ENCODE results near the gene SULT4A1. TPM values are rescaled to one million over a fixed set of nuclear protein-coding genes. Genes with fewer than 3 reads are reported as not detected.
A peak's percentile ranks its signal among the peaks of the same experiment; 100 is the strongest.

Gene SULT4A1
- total and polyA plus RNA-seq, 2 of the 8 experiments (the other 6 are each of a cell fraction or from before 2014, with no cell fraction given): 9.1 to 11.8 TPM

DNA sequence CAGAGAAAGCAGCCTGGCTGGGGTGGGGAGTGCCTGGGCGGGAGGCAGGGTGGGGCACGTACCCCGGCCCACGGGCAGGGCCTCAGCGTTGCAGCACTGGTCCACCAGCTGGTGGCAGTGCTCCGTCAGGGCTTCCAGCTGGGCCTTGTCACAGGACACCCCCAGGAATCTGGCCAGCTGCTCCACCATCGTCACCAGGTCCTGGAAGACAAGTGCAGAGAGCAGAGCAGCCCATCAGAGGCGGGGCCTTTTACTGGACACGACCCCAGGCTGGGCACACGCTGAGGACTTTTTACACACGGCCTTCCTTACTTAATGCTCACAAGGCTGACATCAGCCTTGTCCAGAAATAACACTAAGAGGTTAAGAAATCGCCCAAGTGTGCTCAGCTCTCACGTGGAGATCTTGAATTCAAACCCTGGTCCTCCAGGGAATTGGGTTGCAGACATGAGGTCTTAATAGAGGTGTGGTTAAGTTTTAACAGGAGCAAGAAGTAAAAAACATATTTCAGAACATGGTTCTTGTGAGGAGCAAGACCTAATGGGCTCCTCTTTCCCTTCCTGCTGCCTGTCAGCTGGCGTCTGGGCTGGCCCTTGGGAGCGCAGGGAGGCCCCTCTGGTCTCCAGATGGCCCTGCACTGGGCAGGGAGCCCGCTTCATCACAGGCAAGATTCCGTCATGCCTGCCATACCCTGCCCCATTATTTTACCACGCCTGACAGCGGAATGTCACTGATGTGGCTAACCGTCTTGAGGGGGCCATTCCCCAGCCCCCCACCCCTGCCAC, 33.1 kb downstream of the SULT4A1 start (continued):
- TF ChIP-seq, protein P1, sequence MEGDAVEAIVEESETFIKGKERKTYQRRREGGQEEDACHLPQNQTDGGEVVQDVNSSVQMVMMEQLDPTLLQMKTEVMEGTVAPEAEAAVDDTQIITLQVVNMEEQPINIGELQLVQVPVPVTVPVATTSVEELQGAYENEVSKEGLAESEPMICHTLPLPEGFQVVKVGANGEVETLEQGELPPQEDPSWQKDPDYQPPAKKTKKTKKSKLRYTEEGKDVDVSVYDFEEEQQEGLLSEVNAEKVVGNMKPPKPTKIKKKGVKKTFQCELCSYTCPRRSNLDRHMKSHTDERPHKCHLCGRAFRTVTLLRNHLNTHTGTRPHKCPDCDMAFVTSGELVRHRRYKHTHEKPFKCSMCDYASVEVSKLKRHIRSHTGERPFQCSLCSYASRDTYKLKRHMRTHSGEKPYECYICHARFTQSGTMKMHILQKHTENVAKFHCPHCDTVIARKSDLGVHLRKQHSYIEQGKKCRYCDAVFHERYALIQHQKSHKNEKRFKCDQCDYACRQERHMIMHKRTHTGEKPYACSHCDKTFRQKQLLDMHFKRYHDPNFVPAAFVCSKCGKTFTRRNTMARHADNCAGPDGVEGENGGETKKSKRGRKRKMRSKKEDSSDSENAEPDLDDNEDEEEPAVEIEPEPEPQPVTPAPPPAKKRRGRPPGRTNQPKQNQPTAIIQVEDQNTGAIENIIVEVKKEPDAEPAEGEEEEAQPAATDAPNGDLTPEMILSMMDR (IDR thresholded peaks at IDR 0.05; ENCODE audit: control extremely low read depth in 1 of 3, insufficient read depth in 1 of 3, low read depth in 1 of 3, low read length in 3 of 3): peak; percentile 37 to 55 (median 38)
- TF ChIP-seq CEBPB (IDR thresholded peaks at IDR 0.05; ENCODE audit: low read depth, low read length) (no peak), SUZ12 (IDR thresholded peaks at IDR 0.05; ENCODE audit: low read length) (no peak), SRF (IDR thresholded peaks at IDR 0.05; ENCODE audit: low read depth, low read length) (no peak), TAF1 (IDR thresholded peaks at IDR 0.05; ENCODE audit: low read depth, low read length) (no peak), RNF2 (IDR thresholded peaks at IDR 0.05; ENCODE audit: borderline replicate concordance, low read depth, low read length, missing control alignments, poor library complexity, severe bottlenecking) (no peak)
